ENCODE measurements around the gene EFNB2.

- TF ChIP-seq CTCF (IDR thresholded peaks at IDR 0.05) (no peak), POLR2A (IDR thresholded peaks at IDR 0.05) (no peak), POLR2AphosphoS5 (IDR thresholded peaks at IDR 0.05) (no peak), EP300 (IDR thresholded peaks at IDR 0.05) (no peak)
These were observed 55.0 kb downstream of the EFNB2 start for GRCh38 chr13:106480351-106480910.

Measured in sigmoid colon (tissue), 4 donors.